ENCODE data around the gene PSAP. TPM values are rescaled to one million over a fixed set of nuclear protein-coding genes. Genes with fewer than 3 reads are reported as not detected.
A peak's percentile ranks its signal among the peaks of the same experiment; 100 is the strongest.
"Not testable (repeated sequence)": the region's sequence is repeated elsewhere in the genome, so short reads cannot be mapped to it uniquely, and the experiment has no call there.

Gene PSAP
- total RNA-seq (2014; rRNA removed; shearing (Covaris generic)), result 548 and 565 TPM in 2 replicates

- peak; percentile 99 for DNase-seq (ENCODE audit: low spot score)
Observed at GRCh38 chr10:71850743-71851464, at the start of gene PSAP. Gene PSAP (minus strand): TSS chr10:71851251. CDS start chr10:71851221, 30 bp downstream.

DNA sequence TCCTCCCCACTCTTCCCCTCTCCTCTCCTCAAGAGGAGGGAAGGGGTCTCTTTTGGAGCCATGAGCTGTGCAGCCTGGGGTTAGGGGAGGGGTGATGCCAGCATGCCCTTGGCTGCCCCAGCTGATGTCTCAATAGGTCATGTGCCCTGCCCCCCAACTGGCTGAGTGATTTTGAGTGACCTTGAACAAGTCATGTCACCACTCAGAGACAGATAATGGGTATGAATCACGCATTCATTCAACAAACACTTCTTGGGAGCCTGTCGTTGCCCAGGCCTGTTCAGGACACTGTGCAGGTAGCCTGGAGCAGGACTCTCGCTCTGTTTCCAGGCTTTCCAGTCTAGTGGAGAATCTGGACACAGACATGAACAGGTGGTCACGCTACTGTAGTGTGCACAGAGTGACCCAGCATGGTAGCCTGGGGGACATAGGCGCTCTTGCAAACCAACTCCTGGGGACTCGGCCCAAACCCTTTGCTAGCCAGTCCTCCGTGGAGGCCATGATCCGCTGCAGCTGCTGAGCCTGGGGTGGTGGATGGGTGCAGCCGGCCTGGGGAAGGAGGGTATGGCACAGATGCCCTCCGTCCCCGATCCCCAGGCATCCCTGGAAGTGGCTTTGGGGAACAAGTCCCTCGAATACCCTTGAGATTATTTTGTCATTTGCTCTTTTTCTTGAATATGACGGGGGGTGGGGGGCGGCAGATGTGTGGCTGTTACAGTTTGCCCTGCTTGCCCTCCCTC, 49.6 kb upstream of the PSAP start:
- DNase-seq (ENCODE audit: low spot score), result no peak

GRCh38 chr10:71899665-71900412, 48.8 kb upstream of the PSAP start:
- DNase-seq (ENCODE audit: low spot score), result no peak

DNA sequence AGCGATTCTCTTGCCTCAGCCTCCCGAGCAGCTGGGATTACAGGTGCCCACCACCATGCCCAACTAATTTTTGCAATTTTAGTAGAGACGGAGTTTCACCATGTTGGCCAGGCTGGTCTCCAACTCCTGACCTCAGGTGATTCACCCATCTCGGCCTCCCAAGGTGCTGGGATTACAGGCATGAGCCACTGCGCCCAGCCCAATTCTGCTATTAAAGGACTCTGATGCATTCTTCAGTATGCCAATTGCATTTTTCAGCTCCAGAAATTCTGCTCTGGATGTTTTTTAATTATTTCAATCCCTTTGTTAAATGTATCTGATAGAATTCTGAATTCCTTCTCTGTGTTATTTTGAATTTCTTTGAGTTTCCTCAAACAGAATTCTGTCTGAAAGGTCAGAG, 47.3 kb upstream of the PSAP start:
- not testable (repeated sequence) for DNase-seq (ENCODE audit: low spot score)

DNA sequence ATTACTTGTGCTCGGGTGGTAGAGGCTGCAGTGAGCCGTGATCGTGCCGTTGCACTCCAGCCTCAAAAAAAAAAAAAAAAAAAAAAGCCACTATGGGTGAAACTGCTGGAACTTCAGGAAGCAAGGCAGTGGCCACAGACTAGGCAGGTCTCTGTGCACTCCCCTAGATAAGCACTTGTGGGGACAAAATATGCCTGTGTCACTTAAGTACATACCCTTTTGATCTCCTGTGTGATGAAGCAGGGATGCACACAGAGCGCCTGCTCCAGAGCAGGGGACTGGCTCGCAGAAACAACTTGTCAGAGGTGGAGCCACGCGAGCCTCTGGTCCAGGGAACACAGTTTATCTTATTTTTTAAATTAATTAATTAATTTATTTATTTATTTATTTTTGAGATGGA, 42.9 kb upstream of the PSAP start:
- no peak for DNase-seq (ENCODE audit: low spot score)

GRCh38 chr10:71893258-71893815, 42.3 kb upstream of the PSAP start:
- DNase-seq (ENCODE audit: low spot score), result no peak

DNA sequence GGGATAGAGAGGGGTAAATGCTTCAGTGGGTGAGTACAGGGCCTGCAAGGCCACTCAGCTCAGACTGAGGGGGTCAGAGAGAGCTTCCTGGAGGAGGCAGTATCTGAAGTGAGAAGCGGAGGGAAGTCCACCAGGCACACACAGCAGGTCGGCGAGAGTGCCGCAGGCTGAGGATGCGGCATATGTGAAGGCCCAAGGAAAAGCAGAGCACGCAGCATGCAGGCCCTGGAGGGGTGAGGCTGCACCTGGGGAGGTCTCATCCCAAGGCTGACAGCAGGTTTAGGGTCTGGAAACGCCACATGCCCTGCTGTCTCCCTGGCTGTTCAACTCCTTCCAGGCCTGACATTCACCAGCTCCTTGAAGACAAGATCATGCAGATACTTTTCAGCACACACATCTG, 40.4 kb upstream of the PSAP start:
- no peak for DNase-seq (ENCODE audit: low spot score)

DNA sequence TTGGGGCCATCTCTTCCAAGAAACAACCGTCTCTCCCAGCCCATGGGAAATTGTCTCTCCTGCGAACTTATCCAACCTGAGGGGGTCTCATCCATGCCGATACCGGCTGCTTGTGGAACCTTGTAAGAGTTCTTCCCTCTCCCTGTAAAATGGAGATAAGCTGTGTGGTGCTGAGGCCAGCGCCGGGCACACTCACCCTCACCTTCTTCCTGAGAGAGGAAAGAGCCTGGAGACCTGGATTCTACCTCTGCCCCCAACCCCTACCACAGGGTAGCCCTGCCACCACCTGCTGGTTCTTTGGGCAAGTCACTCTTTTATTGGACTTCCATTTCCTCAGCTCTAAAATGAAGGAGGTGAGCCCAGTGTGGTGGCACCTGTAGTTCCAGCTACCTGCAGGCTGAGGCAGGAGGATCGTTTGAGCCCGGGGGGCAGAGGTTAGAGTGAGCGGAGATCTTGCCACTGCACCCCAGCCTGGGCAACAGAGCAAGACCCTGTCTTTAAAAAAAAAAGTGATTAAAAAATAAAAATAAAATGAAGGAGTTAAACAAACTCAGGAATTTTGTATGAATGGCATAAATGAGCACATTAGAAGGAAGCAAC, 38.4 kb upstream of the PSAP start:
- DNase-seq (ENCODE audit: low spot score), result peak; percentile 29

DNA sequence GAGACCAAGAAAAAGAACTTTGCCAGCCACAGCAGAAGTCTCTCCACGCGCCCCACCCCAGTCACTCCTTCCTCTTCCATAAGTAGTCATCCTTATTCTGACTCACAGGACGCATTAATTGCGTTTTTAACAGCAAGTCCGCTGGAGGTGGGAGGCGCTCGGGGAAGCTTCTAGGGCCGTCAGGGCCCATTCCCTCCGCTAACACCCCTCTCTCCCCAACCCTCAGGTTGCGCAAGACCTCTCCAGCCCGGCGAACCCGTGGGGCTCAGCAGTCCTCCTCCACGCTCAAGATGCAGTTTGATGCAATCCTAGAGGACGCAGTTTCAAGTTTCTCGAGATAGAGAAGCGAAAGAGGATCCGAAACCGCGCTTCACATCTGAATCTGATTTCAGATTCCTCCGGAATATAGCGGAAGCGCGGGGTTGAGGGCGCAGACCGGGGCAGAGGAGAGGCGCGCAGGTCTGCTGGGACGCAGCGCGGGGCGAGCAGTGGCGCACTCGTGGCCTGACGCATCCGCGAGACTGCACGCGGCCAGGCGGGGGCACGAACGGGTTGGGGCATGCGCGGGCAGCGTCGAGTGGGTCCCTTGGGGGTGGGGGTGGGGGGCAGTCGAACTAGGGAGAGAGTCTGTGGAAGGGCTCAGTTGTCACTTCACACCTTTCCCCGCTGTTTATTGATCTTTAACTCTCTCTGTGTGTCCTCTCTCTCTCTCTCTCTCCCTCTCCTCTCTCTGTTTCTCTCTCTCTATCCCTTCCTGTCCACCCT, 37.8 kb upstream of the PSAP start:
- DNase-seq (ENCODE audit: low spot score), result peak; percentile 36

GRCh38 chr10:71888248-71888622, 37.2 kb upstream of the PSAP start:
- no peak for DNase-seq (ENCODE audit: low spot score)

GRCh38 chr10:71887743-71888142, 36.7 kb upstream of the PSAP start:
- no peak for DNase-seq (ENCODE audit: low spot score)

DNA sequence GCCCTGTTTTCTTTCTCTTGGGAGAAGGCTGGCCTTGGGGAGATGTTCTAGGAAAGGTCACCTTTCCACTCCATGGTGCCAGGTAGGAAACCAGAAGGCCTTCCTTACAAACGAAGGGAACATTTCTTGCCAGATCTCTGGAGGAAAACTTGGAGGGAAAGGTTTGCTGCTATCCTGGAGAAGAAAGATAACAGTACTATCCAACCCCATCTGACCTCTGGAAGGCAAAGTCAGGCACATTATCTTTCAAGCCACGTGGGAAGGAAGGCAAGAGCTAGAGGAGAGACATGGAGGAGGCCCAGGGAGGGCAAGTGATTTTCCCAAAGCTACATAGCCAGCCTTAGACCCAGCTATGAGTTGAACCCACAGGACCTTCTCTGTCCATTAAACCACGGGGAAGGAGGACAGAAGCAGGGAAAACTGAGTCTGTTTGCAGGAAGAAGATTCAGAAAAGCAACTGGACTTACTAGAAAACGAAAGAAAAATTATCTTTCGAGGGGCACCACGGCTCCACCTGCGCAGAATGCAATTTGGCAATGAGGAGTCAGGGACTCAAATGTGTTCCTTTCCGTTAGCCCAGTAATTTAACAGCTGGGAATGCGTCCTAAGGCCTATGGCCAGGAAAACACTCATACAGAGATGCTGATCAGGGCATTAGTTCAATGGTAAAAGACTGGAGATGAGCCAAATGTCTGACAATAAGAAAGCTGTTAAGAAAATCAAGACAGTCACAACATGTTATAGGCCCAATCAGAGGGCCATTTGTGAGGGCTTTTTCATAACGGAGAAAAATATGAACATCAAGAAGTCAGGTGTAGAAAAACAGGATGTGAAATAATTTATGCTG, 32.0 kb upstream of the PSAP start:
- no peak for DNase-seq (ENCODE audit: low spot score)

- no peak for DNase-seq (ENCODE audit: low spot score)
Observed at GRCh38 chr10:71881647-71882355, 30.8 kb upstream of the PSAP start.

GRCh38 chr10:71881307-71881624, 30.2 kb upstream of the PSAP start:
- not testable (repeated sequence) for DNase-seq (ENCODE audit: low spot score)

- no peak for DNase-seq (ENCODE audit: low spot score)
Observed at GRCh38 chr10:71880425-71881306, 29.6 kb upstream of the PSAP start.

DNA sequence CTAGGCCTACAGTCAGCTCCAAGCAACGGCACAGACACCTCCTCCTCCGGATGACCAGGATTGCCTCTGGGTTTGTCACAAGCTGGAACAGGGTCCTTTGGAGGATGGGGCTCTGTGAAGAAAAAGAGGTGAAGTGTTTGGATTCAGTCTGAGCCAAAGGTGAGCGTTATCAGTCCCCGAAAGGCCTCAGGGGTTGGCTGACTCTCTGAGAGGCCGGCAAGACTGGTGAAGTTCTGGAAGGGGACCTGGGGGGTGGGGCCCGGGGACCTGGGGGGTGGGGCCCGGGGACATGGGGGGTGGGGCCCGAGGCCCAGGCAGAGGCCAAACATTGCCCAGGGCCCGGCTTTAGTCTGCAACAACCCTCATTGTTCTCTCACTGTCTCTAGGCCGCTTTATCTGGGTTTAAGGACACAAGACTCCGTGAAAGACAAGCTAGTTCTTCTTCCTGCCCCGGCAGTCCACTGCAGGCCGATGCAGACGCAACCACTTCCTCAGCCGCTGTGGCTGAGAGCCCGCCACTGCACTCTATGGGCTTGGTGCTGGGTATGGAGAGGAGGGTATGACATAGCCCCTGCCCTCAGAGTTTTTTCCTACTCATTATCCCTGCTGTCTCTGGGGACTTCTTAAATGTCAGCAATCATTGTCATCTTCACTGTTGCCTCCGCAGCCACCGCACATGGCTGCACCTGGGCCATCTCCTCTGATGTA, 27.4 kb upstream of the PSAP start:
- no peak for DNase-seq (ENCODE audit: low spot score)

DNA sequence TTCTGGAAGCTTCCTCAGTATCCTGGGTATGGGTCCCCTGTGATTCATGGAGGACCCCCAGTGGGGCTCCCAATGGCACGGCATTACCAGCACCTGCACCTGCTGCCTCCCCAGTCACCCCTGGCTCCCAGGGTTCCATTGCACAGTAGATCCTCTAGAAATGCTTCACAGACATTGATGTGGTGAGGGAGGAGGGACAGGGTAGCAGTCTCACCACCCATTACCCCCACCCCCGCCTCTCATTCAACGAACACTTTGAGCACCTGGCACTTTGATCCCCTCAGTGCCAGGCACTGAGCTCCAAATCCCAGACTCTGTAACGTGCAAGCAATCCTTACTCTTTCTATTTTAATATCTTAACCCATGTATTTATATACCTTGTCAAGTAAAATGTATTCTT, 26.8 kb upstream of the PSAP start:
- DNase-seq (ENCODE audit: low spot score), result no peak

Measured in HT-29 (cell line).